ENCODE data around the gene COL4A2. TPM values are rescaled to one million over a fixed set of nuclear protein-coding genes. Genes with fewer than 3 reads are reported as not detected.

COL4A2 gene
- total and polyA plus RNA-seq, 2 donors, result 465 to 488 TPM

DNA sequence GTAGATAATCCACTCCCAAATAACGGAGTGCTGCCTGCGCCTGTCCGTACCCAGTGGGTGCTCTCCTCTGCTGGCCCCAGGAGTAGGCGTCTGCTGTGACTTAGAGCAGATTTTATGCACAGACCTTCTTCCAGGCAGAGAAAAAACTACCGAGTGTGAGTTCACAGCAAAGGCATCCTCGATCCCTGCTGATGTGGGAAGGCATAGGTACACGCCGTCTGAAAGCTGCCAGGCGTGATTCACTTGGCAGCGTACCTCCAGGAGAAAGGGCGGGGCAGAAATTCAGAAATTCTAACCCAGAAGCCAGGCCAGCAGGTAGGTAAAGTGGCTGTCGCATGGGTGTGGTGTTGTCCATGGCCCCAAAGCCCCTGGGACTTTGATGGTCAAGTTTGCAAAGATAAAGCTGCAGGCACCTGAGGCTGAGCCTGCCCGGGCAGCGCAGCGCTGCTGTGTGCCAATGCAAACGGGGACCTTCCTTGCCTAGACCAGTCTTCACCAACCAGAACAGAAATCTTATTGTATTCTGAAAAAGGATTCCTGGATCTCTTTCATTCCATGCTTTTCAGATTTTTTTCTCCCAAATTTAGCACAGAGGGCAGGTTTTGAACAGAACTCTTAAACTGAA lies 36.3 kb downstream of the COL4A2 start:
- Histone ChIP-seq H3K36me3 (ENCODE audit: insufficient read depth) (no peaks in the 10 kb centered on the region), H3K4me1 (ENCODE audit: insufficient read depth) (no peaks in the 10 kb centered on the region), H3K4me3 (ENCODE audit: low read depth, low read length) (no peak overlapping the region), H3K27ac (ENCODE audit: low read depth) (no peak overlapping the region)
- DNase-seq (ENCODE audit: extremely low spot score), result no peak
- 67% methylated on average over 16 of the region's 16 CpGs for WGBS

DNA sequence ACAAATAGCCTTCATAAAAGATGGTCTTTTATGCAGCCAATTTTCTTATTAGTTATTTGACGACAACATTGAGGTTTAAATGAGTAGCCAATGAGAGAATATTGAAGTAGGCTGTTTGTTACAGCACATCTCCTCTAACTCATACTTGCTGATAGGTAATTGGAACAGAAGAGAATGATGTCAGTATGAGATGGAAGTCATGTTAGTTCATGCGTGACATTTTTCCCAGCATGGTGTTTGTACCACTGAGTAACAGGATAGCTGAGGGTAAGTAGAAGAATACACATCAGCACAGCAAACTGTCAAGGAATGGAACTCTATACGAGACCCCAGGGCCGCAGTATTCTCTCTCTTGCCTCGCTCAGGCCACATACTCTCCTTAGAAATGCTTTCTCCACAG lies 37.2 kb downstream of the COL4A2 start:
- no peak for DNase-seq (ENCODE audit: extremely low spot score)
- H3K4me3 ChIP-seq (ENCODE audit: low read depth, low read length), result no peak overlapping the region
- H3K27ac ChIP-seq (ENCODE audit: low read depth), result no peak overlapping the region
- no peaks in the 10 kb centered on the region for H3K36me3 ChIP-seq (ENCODE audit: insufficient read depth)
- H3K4me1 ChIP-seq (ENCODE audit: insufficient read depth), result no peaks in the 10 kb centered on the region
- WGBS, result 92% methylated on average over 5 of the region's 5 CpGs

DNA sequence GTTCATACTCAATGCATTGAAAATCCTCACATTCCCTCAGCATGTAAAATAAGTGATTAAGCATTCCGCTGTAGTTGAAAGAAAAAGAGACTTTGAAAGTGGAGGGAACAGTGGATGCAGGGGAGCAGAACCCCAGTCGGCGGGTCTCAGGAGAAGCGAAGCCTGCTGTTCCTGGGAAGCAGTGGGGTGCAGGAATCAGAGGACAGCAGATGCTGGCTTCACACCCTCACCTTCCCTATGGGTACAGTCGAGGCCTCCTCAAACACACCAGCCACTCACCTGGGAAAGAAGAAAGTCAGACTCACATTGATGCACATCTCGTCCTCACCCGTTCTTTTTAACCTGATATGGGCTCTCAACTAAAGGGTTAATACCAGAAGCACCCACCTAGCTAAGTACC lies 38.2 kb downstream of the COL4A2 start:
- Histone ChIP-seq H3K27ac (ENCODE audit: low read depth) (no peak overlapping the region), H3K4me3 (ENCODE audit: low read depth, low read length) (no peak overlapping the region), H3K36me3 (ENCODE audit: insufficient read depth) (no peaks in the 10 kb centered on the region), H3K4me1 (ENCODE audit: insufficient read depth) (no peaks in the 10 kb centered on the region)
- DNase-seq (ENCODE audit: extremely low spot score), result no peak
- WGBS, result 94% methylated on average over 7 of the region's 7 CpGs

DNA sequence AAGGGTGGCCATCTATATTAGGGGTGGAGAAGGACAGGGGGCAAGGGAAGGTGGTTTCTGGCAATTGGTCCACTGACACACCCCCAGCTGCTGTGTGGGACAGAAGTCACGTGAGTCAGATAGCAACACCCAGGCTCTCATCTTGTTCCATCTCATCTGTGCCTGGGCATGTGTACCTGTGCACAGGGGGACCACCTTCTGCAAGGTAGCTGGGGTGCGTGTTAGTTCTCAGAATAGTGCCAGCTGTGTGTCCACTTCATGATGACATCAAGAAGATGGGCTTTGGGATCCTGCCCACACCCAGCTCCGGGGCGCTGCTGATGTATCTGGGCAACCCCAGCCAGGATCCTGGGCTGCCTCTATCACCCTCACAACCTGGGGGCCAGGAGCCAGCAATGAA lies 38.6 kb downstream of the COL4A2 start:
- Histone ChIP-seq H3K36me3 (ENCODE audit: insufficient read depth) (no peaks in the 10 kb centered on the region), H3K4me1 (ENCODE audit: insufficient read depth) (no peaks in the 10 kb centered on the region), H3K4me3 (ENCODE audit: low read depth, low read length) (no peak overlapping the region), H3K27ac (ENCODE audit: low read depth) (no peak overlapping the region)
- DNase-seq (ENCODE audit: extremely low spot score), result no peak
- 85% methylated on average over 4 of the region's 4 CpGs for WGBS

DNA sequence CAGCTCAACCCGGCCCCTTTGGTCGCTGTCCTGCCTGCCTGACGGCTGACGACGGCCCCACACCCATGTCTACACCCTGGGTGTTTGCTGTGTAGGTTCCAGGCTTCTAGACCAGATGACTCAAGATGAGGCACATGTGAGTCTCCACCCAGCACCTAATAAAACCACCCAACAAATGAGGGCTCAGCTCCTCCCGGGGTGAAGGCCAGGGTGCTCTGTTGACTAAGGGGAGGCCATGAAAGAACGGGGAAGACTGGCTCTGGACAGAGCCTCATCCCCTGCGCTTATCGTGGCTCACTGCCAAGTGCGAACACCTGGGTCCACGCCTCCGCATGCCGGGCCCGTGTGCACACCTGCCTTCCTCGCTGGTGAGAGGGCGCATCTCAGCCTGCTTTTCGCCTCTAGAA lies 39.6 kb downstream of the COL4A2 start:
- Histone ChIP-seq H3K4me1 (ENCODE audit: insufficient read depth) (no peaks in the 10 kb centered on the region), H3K27ac (ENCODE audit: low read depth) (no peak overlapping the region), H3K4me3 (ENCODE audit: low read depth, low read length) (no peak overlapping the region), H3K36me3 (ENCODE audit: insufficient read depth) (no peaks in the 10 kb centered on the region)
- 89% methylated on average over 17 of the region's 17 CpGs for WGBS
- DNase-seq (ENCODE audit: extremely low spot score), result no peak

DNA sequence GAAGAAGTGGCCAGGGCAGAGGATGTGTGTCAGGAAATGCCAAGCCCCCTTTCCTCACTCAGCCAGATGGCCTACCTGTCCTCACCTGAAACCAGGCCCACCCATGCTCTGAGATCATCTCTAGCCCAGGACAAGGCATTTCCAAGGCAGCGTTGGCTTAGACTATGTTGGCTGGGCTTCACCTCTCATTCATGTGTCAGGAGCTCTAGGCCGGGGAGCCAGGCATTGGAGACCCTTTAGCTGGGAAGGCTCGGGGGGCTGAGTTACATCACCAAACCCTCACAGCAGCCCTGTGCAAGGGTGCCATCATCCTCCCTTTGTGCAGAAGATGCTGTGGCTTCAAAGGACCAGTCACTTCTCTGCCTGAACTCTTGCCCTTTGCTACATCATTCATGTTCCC lies 40.0 kb downstream of the COL4A2 start:
- no peak overlapping the region for H3K4me3 ChIP-seq (ENCODE audit: low read depth, low read length)
- no peak for DNase-seq (ENCODE audit: extremely low spot score)
- 82% methylated on average over 3 of the region's 3 CpGs for WGBS
- no peaks in the 10 kb centered on the region for H3K4me1 ChIP-seq (ENCODE audit: insufficient read depth)
- H3K27ac ChIP-seq (ENCODE audit: low read depth), result no peak overlapping the region
- no peaks in the 10 kb centered on the region for H3K36me3 ChIP-seq (ENCODE audit: insufficient read depth)

DNA sequence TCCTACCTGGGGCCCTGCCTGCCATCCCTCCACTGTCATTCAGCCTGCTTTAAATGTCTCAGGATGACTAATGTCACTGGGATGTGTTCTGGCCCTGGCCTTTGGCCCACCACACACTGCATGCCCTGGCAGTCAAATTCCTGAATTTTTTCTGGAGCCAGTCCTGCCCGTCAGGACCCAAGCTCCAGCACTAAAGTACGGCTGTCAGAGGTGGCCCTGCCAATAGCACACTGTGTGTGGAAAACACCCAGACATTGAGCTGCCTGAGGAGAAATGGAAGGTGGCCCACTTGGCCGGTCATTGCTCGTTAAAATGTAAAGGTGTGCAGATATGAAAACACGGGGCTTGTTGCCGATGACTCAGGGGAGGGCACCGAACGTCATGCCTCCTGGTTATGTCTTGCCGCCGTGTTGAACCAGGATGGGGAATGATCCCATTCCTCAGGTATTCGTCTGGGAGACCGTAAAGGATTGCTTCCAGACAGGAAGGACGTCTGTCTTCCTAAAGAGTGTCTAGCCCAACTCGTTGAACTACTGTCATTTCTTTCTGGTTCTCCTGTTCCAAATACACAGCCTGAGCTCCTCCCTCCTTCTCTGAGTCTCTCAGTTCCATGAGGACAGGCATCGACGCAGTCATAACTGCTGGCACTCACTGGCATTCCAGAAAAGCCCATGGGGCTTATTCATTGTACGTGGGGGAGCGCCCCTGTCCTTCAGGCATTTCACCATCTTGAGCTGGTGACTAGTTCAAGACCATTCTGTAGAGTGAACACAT lies 40.6 kb downstream of the COL4A2 start:
- WGBS, result 58% methylated on average over 18 of the region's 18 CpGs
- no peak for DNase-seq (ENCODE audit: extremely low spot score)
- Histone ChIP-seq H3K4me3 (ENCODE audit: low read depth, low read length) (no peak overlapping the region), H3K4me1 (ENCODE audit: insufficient read depth) (no peaks in the 10 kb centered on the region), H3K27ac (ENCODE audit: low read depth) (no peak overlapping the region), H3K36me3 (ENCODE audit: insufficient read depth) (no peaks in the 10 kb centered on the region)

DNA sequence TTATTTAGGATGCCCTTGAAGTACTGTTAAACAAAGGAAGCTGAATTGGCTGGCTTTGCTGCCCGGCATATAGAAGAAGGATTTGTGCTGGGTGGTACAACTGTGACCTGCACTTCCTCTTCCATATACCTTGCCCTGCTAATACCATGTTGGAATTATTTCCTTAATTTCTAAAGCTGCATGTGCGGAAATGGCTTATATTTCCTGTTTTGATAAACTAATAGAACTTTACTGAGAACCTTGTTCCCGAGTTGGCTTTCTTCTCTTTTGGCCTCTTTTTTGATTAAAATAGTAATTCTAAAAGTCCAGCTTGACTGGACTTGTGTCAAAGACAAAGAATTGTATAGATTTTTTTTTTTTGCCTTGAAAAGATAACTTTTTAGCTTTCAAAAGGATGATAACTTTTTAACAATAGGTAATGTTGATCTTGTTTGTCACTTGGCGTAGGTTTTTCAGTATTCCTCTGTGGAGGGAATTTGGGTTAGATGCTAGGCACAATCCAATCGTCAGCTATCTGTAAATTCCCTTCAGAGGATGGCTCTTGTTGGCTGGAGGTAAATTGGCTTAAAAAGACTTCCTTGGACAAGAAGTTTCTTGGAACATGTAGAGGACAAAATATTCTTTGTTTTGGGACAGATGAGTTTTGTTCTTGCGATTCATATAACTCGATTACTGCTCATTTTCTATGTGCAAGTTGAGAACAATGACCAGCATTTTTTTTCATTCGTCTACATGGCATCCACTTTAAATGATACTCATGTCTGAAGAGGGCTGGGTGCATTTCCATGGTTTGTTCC lies 41.4 kb downstream of the COL4A2 start:
- Histone ChIP-seq H3K27ac (ENCODE audit: low read depth) (no peak overlapping the region), H3K4me3 (ENCODE audit: low read depth, low read length) (no peak overlapping the region), H3K4me1 (ENCODE audit: insufficient read depth) (no peaks in the 10 kb centered on the region), H3K36me3 (ENCODE audit: insufficient read depth) (no peaks in the 10 kb centered on the region)
- 73% methylated on average over 8 of the region's 8 CpGs for WGBS
- DNase-seq (ENCODE audit: extremely low spot score), result no peak

DNA sequence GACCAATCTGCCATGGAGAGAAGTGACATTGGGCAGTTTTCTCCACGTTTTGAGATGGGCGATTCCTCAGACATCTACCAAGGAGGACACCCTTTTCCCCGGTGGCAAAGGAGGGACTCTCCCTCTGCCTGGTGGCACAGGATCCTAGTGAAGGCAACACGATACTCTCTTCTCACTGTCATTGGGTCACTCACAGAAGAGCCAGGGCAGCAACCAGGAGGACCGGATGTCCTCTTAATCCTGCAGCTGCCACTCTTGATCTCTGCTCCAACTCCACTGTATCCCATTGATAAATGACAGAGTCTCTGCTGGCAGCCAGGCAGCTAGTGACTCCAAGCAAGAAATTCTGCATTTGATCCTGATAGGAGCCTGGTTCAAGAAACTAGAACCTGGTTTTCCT lies 42.2 kb downstream of the COL4A2 start:
- Histone ChIP-seq H3K27ac (ENCODE audit: low read depth) (no peak overlapping the region), H3K4me3 (ENCODE audit: low read depth, low read length) (no peak overlapping the region), H3K36me3 (ENCODE audit: insufficient read depth) (no peaks in the 10 kb centered on the region), H3K4me1 (ENCODE audit: insufficient read depth) (no peaks in the 10 kb centered on the region)
- 82% methylated on average over 5 of the region's 5 CpGs for WGBS
- DNase-seq (ENCODE audit: extremely low spot score), result no peak

DNA sequence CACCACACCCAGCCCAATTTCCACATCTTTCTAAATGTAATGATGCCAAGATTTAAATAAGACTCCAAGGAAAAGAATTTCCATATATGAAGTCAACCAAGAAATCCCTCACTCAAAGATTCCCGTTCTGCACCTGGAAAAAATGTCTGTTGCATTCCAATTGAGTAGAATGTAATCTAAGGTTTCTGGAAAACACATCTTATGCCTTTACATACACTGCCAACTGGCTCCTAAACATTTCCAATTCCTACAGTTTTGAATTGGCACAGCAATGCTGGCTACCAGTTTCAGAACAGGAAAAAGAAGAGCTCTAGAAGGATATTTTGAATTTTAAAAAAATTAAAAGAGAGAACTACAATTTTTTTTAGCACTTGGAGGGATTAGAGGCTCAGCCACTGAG lies 43.0 kb downstream of the COL4A2 start:
- Histone ChIP-seq H3K36me3 (ENCODE audit: insufficient read depth) (no peaks in the 10 kb centered on the region), H3K27ac (ENCODE audit: low read depth) (no peak overlapping the region), H3K4me1 (ENCODE audit: insufficient read depth) (no peaks in the 10 kb centered on the region), H3K4me3 (ENCODE audit: low read depth, low read length) (no peak overlapping the region)
- no peak for DNase-seq (ENCODE audit: extremely low spot score)
- WGBS, result 80% methylated on average over 1 of the region's 1 CpG

DNA sequence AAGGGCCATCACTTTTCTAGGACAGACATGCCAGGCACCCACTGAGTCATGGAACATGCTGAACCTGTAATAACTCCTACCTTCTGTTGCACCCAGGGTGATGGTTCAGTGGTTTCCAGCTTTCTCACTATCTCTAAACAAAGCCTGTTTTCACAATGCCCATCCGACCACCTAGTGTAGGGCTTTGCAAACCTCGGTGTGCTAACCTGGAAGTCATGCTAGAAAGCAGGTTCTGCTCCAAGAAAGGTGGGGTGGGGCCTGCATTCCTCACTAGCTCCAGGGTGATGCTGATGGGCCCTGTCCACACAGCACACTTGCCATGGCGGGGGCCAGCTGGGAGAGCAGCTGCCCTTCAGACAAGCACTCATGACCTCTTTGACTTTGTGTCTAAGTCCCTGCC lies 43.4 kb downstream of the COL4A2 start:
- H3K4me3 ChIP-seq (ENCODE audit: low read depth, low read length), result no peak overlapping the region
- H3K4me1 ChIP-seq (ENCODE audit: insufficient read depth), result no peaks in the 10 kb centered on the region
- H3K27ac ChIP-seq (ENCODE audit: low read depth), result no peak overlapping the region
- no peak for DNase-seq (ENCODE audit: extremely low spot score)
- WGBS, result 70% methylated on average over 3 of the region's 3 CpGs
- no peaks in the 10 kb centered on the region for H3K36me3 ChIP-seq (ENCODE audit: insufficient read depth)

DNA sequence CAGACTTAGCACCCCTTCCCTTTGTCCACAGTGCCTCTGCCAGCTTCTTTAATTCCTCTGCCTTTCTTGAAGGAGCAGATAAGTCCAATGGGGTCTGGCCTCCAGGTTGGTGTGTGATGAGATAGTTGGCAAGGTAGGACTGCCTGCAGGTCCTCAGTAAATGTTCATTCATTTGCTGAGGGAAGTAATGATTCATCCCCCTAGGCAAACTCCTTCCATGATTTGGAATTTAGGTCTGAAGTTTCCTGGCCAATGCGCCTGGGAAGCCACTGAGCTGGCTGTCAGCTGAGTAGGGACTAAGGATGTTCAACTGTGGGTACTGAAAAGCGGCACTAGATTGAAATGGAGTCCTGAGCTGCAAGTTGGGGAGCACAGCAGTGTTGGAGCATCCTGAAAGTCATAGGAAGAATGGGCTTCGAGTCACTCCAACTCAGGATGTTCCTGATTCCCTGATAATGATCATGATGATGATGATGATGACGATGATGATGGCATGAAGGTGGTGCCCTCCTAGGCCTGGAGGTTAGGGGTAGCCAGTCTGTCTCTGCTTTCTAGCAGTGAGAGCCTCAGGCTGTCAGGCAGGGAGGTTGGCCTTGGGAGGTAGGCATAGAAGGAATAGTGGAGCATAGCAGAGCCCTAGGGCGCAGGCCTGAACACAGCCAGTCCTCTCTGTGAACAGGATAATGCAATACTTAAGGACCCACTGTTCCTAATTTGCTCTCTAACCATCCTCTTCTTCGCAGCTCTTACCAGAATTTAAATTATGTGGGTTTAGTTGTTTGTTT lies 44.7 kb downstream of the COL4A2 start:
- no peak overlapping the region for H3K4me3 ChIP-seq (ENCODE audit: low read depth, low read length)
- no peak overlapping the region for H3K27ac ChIP-seq (ENCODE audit: low read depth)
- H3K4me1 ChIP-seq (ENCODE audit: insufficient read depth), result no peaks in the 10 kb centered on the region
- H3K36me3 ChIP-seq (ENCODE audit: insufficient read depth), result no peaks in the 10 kb centered on the region
- DNase-seq (ENCODE audit: extremely low spot score), result no peak
- 92% methylated on average over 6 of the region's 6 CpGs for whole genome bisulfite sequencing

DNA sequence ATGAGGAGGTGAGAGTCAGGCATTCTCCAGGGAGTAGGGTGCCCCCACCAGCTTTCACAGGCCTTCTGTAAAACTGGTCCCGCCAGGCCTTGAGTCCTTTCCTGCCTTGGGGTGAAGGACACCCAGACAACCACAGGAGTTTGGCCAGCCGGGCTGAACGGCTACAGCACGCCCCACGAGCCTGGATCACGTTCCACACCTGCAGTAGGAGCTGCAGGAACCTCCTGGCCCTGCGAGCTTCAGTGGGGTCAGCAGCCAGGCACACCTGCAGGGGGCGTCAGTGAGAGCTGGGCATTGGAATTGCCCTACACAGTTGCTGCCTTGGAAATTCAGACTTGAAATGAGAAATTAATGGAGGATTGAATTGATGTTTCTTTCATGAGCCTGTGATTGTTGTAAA lies 45.7 kb downstream of the COL4A2 start:
- Histone ChIP-seq H3K36me3 (ENCODE audit: insufficient read depth) (no peaks in the 10 kb centered on the region), H3K4me1 (ENCODE audit: insufficient read depth) (no peaks in the 10 kb centered on the region), H3K4me3 (ENCODE audit: low read depth, low read length) (no peak overlapping the region), H3K27ac (ENCODE audit: low read depth) (no peak overlapping the region)
- no peak for DNase-seq (ENCODE audit: extremely low spot score)
- WGBS, result 72% methylated on average over 8 of the region's 8 CpGs

Data from urinary bladder (tissue), 4 donors.